Fibroblast of lung (primary cell): ENCODE measurements around the gene SBNO1. TPM values are rescaled to one million over a fixed set of nuclear protein-coding genes. Genes with fewer than 3 reads are reported as not detected.
"Not testable (repeated sequence)": the region's sequence is repeated elsewhere in the genome, so short reads cannot be mapped to it uniquely, and the experiment has no call there.

Source experiments
- DNase-seq, 2 donors: peaks; one replicate each; pipeline versions ENCODE4 v3.0.0 to v3.0.0-alpha.2; 2010; ENCODE audit warnings: low read depth in 2 of 2
- H2AFZ ChIP-seq: 2 replicates; pipeline ENCODE4 v1.5.1; 2012; ENCODE audit warnings: low read length, control low read depth, inconsistent platforms
- H3K27ac ChIP-seq: 2 replicates; pipeline ENCODE4 v1.5.1; 2011; ENCODE audit warnings: low read length, control low read depth; ENCODE audit not compliant: insufficient read depth
- H3K27me3 ChIP-seq: 2 replicates; pipeline ENCODE4 v1.5.1; 2011; ENCODE audit warnings: mild to moderate bottlenecking, low read length; ENCODE audit not compliant: control insufficient read depth, insufficient read depth
- H3K36me3 ChIP-seq: 2 replicates; pipeline ENCODE4 v1.5.1; 2011; ENCODE audit warnings: low read length; ENCODE audit not compliant: control insufficient read depth, insufficient read depth
- H3K4me1 ChIP-seq: 2 replicates; pipeline ENCODE4 v1.5.1; 2011; ENCODE audit warnings: low read length; ENCODE audit not compliant: control insufficient read depth, insufficient read depth; ENCODE audit errors: extremely low read depth
- H3K4me2 ChIP-seq: 2 replicates; pipeline ENCODE4 v1.5.1; 2011; ENCODE audit warnings: low read length, control low read depth; ENCODE audit not compliant: insufficient read depth; ENCODE audit errors: extremely low read depth
- H3K4me3 ChIP-seq, 4 experiments: fragments of 200-600 bp in 1 of 4; sonication (generic) in 1 of 4; replicated peaks in 1 of 4; 2 replicates each; pipeline ENCODE4 v1.5.1; 2011 to 2016; ENCODE audit warnings: low read length in 4 of 4, low read depth in 3 of 4, mild to moderate bottlenecking in 3 of 4, control low read depth in 2 of 4, inconsistent platforms in 1 of 4, mixed read lengths in 1 of 4; ENCODE audit not compliant: insufficient read depth in 1 of 4; ENCODE audit errors: control extremely low read depth in 1 of 4
- H3K79me2 ChIP-seq: 2 replicates; pipeline ENCODE4 v1.5.1; 2012; ENCODE audit warnings: mild to moderate bottlenecking, low read length, inconsistent platforms; ENCODE audit not compliant: control insufficient read depth, insufficient read depth
- H3K9ac ChIP-seq: 2 replicates; pipeline ENCODE4 v1.5.1; 2011; ENCODE audit warnings: mild to moderate bottlenecking, low read length, control low read depth; ENCODE audit not compliant: insufficient read depth
- H3K9me3 ChIP-seq: 2 replicates; pipeline ENCODE4 v1.5.1; 2012; ENCODE audit warnings: low read depth, low read length; ENCODE audit not compliant: control insufficient read depth, insufficient read depth
- H4K20me1 ChIP-seq: 2 replicates; pipeline ENCODE4 v1.5.1; 2011; ENCODE audit warnings: low read length; ENCODE audit not compliant: control insufficient read depth, insufficient read depth; ENCODE audit errors: extremely low read depth
- CTCF ChIP-seq, 2 donors: IDR thresholded peaks in 1 of 2; conservative IDR thresholded peaks in 1 of 2; 1 replicate in 1 of 2; 2 replicates in 1 of 2; pipeline ENCODE4 v1.5.1; 2011 to 2012; ENCODE audit warnings: low read length in 2 of 2, control low read depth in 1 of 2, inconsistent platforms in 1 of 2, low read depth in 1 of 2, mild to moderate bottlenecking in 1 of 2
- EZH2 ChIP-seq: IDR thresholded peaks from 2 replicates; pipeline ENCODE4 v1.5.1; 2012; ENCODE audit warnings: low read length, control low read depth, mild to moderate bottlenecking; ENCODE audit errors: missing control alignments
- polyA plus RNA-seq, 2 donors: library from polyadenylated mRNA; depleted of rRNA in 1 of 2; stranded (reverse) in 1 of 2; unstranded in 1 of 2; fragments of >200 nt; gene quantifications; 2 replicates each; pipeline ENCODE4 v1.2.1, GENCODE V29; 2011 to 2012; ENCODE audit warnings: missing spikeins in 1 of 2
- total RNA-seq: library from RNA; depleted of rRNA; stranded (reverse); fragments of >200 nt; gene quantifications from 2 replicates; pipeline ENCODE4 v1.2.1, GENCODE V29; 2014

Gene SBNO1
- total and polyA plus RNA-seq, 2 donors (not counting 1 experiment from before 2014, with no cell fraction given), result 15.6 to 20.8 TPM

GRCh38 chr12:123319273-123319672, 45.4 kb downstream of the SBNO1 start:
- Histone ChIP-seq H3K9me3 (no peaks in the 10 kb centered on the region), H2AFZ (no peak overlapping the region), H3K79me2 (no peaks in the 10 kb centered on the region), H3K27ac (no peak overlapping the region), H3K36me3 (peaks cover 10% of the 10 kb centered on the region), H3K27me3 (no peaks in the 10 kb centered on the region), H3K4me2 (no peak overlapping the region), H3K4me3 (no peak overlapping the region), H4K20me1 (no peaks in the 10 kb centered on the region), H3K4me1 (no peaks in the 10 kb centered on the region), H3K9ac (no peak overlapping the region)
- TF ChIP-seq EZH2 (no peak), CTCF (conservative IDR thresholded peaks at IDR 0.05 in 1 of 2, IDR thresholded peaks at IDR 0.05 in 1 of 2; ENCODE audit: low read depth in 1 of 2, low read length in 2 of 2) (no peak)
- DNase-seq, result no peak

- not testable (repeated sequence) for H4K20me1 ChIP-seq, H3K27ac ChIP-seq, H3K4me1 ChIP-seq, H3K4me2 ChIP-seq, DNase-seq, H3K27me3 ChIP-seq, H3K9ac ChIP-seq, H3K36me3 ChIP-seq, H3K9me3 ChIP-seq, H2AFZ ChIP-seq, H3K79me2 ChIP-seq, H3K4me3 ChIP-seq
Measured at GRCh38 chr12:123313046-123313445, 51.6 kb downstream of the SBNO1 start.

GRCh38 chr12:123306200-123306599, 58.4 kb downstream of the SBNO1 start:
- no peak overlapping the region for H2AFZ ChIP-seq
- H3K9me3 ChIP-seq, result no peaks in the 10 kb centered on the region
- H3K27ac ChIP-seq, result no peak overlapping the region
- DNase-seq, result no peak
- no peaks in the 10 kb centered on the region for H3K79me2 ChIP-seq
- no peak for TF ChIP-seq CTCF (conservative IDR thresholded peaks at IDR 0.05 in 1 of 2, IDR thresholded peaks at IDR 0.05 in 1 of 2; ENCODE audit: low read depth in 1 of 2, low read length in 2 of 2)
- TF ChIP-seq EZH2, result no peak
- H3K4me2 ChIP-seq, result no peak overlapping the region
- no peak overlapping the region for H3K9ac ChIP-seq
- peaks cover 5% of the 10 kb centered on the region for H3K36me3 ChIP-seq
- no peaks in the 10 kb centered on the region for H3K27me3 ChIP-seq
- H4K20me1 ChIP-seq, result no peaks in the 10 kb centered on the region
- H3K4me1 ChIP-seq, result no peaks in the 10 kb centered on the region
- no peak overlapping the region for H3K4me3 ChIP-seq

GRCh38 chr12:123305136-123305535, 59.5 kb downstream of the SBNO1 start:
- no peaks in the 10 kb centered on the region for H3K27me3 ChIP-seq
- H2AFZ ChIP-seq, result no peak overlapping the region
- H4K20me1 ChIP-seq, result no peaks in the 10 kb centered on the region
- no peak overlapping the region for H3K4me3 ChIP-seq
- no peak overlapping the region for H3K4me2 ChIP-seq
- TF ChIP-seq EZH2 (no peak), CTCF (conservative IDR thresholded peaks at IDR 0.05 in 1 of 2, IDR thresholded peaks at IDR 0.05 in 1 of 2; ENCODE audit: low read depth in 1 of 2, low read length in 2 of 2) (no peak)
- H3K36me3 ChIP-seq, result peaks cover 3% of the 10 kb centered on the region
- H3K9ac ChIP-seq, result no peak overlapping the region
- no peak overlapping the region for H3K27ac ChIP-seq
- H3K9me3 ChIP-seq, result no peaks in the 10 kb centered on the region
- DNase-seq, result no peak
- no peaks in the 10 kb centered on the region for H3K4me1 ChIP-seq
- H3K79me2 ChIP-seq, result no peaks in the 10 kb centered on the region
